Measurements from ENCODE around the gene CYREN.
"Not testable (repeated sequence)": the region's sequence is repeated elsewhere in the genome, so short reads cannot be mapped to it uniquely, and the experiment has no call there.

The CYREN gene

GRCh38 chr7:135159359-135160085 lies 11.0 kb downstream of the CYREN start:
- no peak for DNase-seq

- DNase-seq = no peak
These were observed 11.6 kb downstream of the CYREN start for GRCh38 chr7:135158874-135159273.

GRCh38 chr7:135158141-135158655 lies 12.3 kb downstream of the CYREN start:
- no peak for DNase-seq

- no peak for DNase-seq
These were observed 14.2 kb downstream of the CYREN start for GRCh38 chr7:135156290-135156689.

- no peak for DNase-seq
These were observed 15.8 kb downstream of the CYREN start for GRCh38 chr7:135154734-135155133.

- no peak for DNase-seq
These were observed 18.1 kb downstream of the CYREN start for GRCh38 chr7:135152442-135152841.

GRCh38 chr7:135151533-135151932 lies 19.0 kb downstream of the CYREN start:
- DNase-seq = peak; percentile 90 to 94

GRCh38 chr7:135151132-135151531 lies 19.4 kb downstream of the CYREN start:
- peak; percentile 23 to 52 for DNase-seq

GRCh38 chr7:135150072-135150782 lies 20.3 kb downstream of the CYREN start:
- peak; percentile 76 to 83 for DNase-seq

GRCh38 chr7:135147899-135148721 lies 22.4 kb downstream of the CYREN start, which contains the start of gene TMEM140:
TSS of gene TMEM140 (plus strand) at chr7:135148072. CDS start at chr7:135164442, 16,370 bp downstream.
- DNase-seq = peak; percentile 83

- DNase-seq = peak; percentile 67 to 72
These were observed 23.1 kb downstream of the CYREN start for GRCh38 chr7:135147341-135147898.

- DNase-seq = no peak
These were observed 26.4 kb downstream of the CYREN start for GRCh38 chr7:135143885-135144668.

GRCh38 chr7:135129579-135129978 lies 40.9 kb downstream of the CYREN start:
- DNase-seq = no peak

GRCh38 chr7:135128931-135129330 lies 41.6 kb downstream of the CYREN start:
- DNase-seq = no peak

- not testable (repeated sequence) for DNase-seq
These were observed 45.9 kb downstream of the CYREN start for GRCh38 chr7:135124631-135125030.

GRCh38 chr7:135121868-135122267 lies 48.6 kb downstream of the CYREN start:
- DNase-seq = no peak

- DNase-seq = no peak
These were observed 53.4 kb downstream of the CYREN start for GRCh38 chr7:135117096-135117495.

All from inflammatory macrophage (primary cell).